H9 (cell line): ENCODE data around the gene PPP1R13L. TPM values are rescaled to one million over a fixed set of nuclear protein-coding genes. Genes with fewer than 3 reads are reported as not detected.

Source experiments
- DNase-seq: peaks from one replicate; pipeline ENCODE4 v3.0.0-alpha.2; 2017
- H2AFZ ChIP-seq: one replicate; pipeline ENCODE4 v1.6.1; 2013; ENCODE audit warnings: mild to moderate bottlenecking, low read length, control low read depth, moderate library complexity
- H2AK5ac ChIP-seq: 2 replicates; pipeline ENCODE4 v1.6.1; 2013; ENCODE audit warnings: low read length, control low read depth, mixed read lengths; ENCODE audit not compliant: insufficient read length
- H2BK120ac ChIP-seq: one replicate; pipeline ENCODE4 v1.6.1; 2013; ENCODE audit warnings: low read depth, mild to moderate bottlenecking, low read length, control low read depth, inconsistent platforms; ENCODE audit not compliant: poor library complexity, severe bottlenecking
- H2BK12ac ChIP-seq: 2 replicates; pipeline ENCODE4 v1.6.1; 2013; ENCODE audit warnings: low read length, control low read depth, mixed read lengths, low read depth; ENCODE audit not compliant: insufficient read length
- H2BK15ac ChIP-seq: 2 replicates; pipeline ENCODE4 v1.6.1; 2013; ENCODE audit warnings: low read depth, low read length, control low read depth
- H2BK20ac ChIP-seq: one replicate; pipeline ENCODE4 v1.6.1; 2013; ENCODE audit warnings: low read depth, mild to moderate bottlenecking, low read length, control low read depth, inconsistent platforms; ENCODE audit not compliant: poor library complexity, severe bottlenecking
- H2BK5ac ChIP-seq: 2 replicates; pipeline ENCODE4 v1.6.1; 2013; ENCODE audit warnings: low read length, control low read depth, mixed read lengths; ENCODE audit not compliant: insufficient read length
- H3K14ac ChIP-seq: 2 replicates; pipeline ENCODE4 v1.6.1; 2013; ENCODE audit warnings: low read length, control low read depth; ENCODE audit not compliant: insufficient read depth
- H3K18ac ChIP-seq: 2 replicates; pipeline ENCODE4 v1.6.1; 2013; ENCODE audit warnings: low read depth, mild to moderate bottlenecking, mixed read lengths, low read length, control low read depth; ENCODE audit not compliant: insufficient read length
- H3K23ac ChIP-seq: 2 replicates; pipeline ENCODE4 v1.6.1; 2013; ENCODE audit warnings: low read length, control low read depth, mixed read lengths, low read depth; ENCODE audit not compliant: insufficient read length
- H3K23me2 ChIP-seq: 2 replicates; pipeline ENCODE4 v1.6.1; 2013; ENCODE audit warnings: low read depth, mild to moderate bottlenecking, mixed read lengths, low read length, control low read depth; ENCODE audit not compliant: insufficient read length, poor library complexity, severe bottlenecking
- H3K27ac ChIP-seq: 2 replicates; pipeline ENCODE4 v1.5.1; 2013; ENCODE audit warnings: low read length, control low read depth, mixed read lengths, low read depth; ENCODE audit not compliant: insufficient read length
- H3K27me3 ChIP-seq: 2 replicates; pipeline ENCODE4 v1.6.1; 2013; ENCODE audit warnings: low read length, control low read depth, inconsistent platforms; ENCODE audit not compliant: insufficient read depth
- H3K4ac ChIP-seq: 2 replicates; pipeline ENCODE4 v1.6.1; 2013; ENCODE audit warnings: low read depth, mild to moderate bottlenecking, control low read depth, inconsistent platforms, low read length, moderate library complexity
- H3K4me1 ChIP-seq: 2 replicates; pipeline ENCODE4 v1.6.1; 2013; ENCODE audit warnings: low read length, control low read depth, inconsistent platforms; ENCODE audit not compliant: insufficient read depth
- H3K4me2 ChIP-seq: 2 replicates; pipeline ENCODE4 v1.6.1; 2013; ENCODE audit warnings: low read length, control low read depth, mixed read lengths; ENCODE audit not compliant: insufficient read length, insufficient read depth
- H3K56ac ChIP-seq: 2 replicates; pipeline ENCODE4 v1.6.1; 2013; ENCODE audit warnings: low read depth, mild to moderate bottlenecking, mixed read lengths, low read length, control low read depth; ENCODE audit not compliant: insufficient read length
- H3K79me1 ChIP-seq: 2 replicates; pipeline ENCODE4 v1.6.1; 2013; ENCODE audit warnings: low read depth, mild to moderate bottlenecking, moderate library complexity, low read length, control low read depth, inconsistent platforms; ENCODE audit not compliant: insufficient read depth, poor library complexity, severe bottlenecking
- H3K79me2 ChIP-seq: 2 replicates; pipeline ENCODE4 v1.6.1; 2013; ENCODE audit warnings: low read length, control low read depth, inconsistent platforms; ENCODE audit not compliant: insufficient read depth
- H3K9ac ChIP-seq: 2 replicates; pipeline ENCODE4 v1.6.1; 2013; ENCODE audit warnings: low read length, control low read depth, mixed read lengths; ENCODE audit not compliant: insufficient read length; ENCODE audit errors: extremely low read depth
- H3K9me3 ChIP-seq: one replicate; pipeline ENCODE4 v1.6.1; 2013; ENCODE audit warnings: low read depth, low read length, inconsistent platforms; ENCODE audit not compliant: control insufficient read depth
- H3T11ph ChIP-seq: one replicate; pipeline ENCODE4 v1.6.1; 2013; ENCODE audit warnings: mild to moderate bottlenecking, low read length, control low read depth, inconsistent platforms
- H4K20me1 ChIP-seq: one replicate; pipeline ENCODE4 v1.6.1; 2013; ENCODE audit not compliant: control insufficient read depth, insufficient read length, insufficient read depth
- H4K5ac ChIP-seq: 2 replicates; pipeline ENCODE4 v1.6.1; 2013; ENCODE audit warnings: low read depth, mild to moderate bottlenecking, mixed read lengths, low read length, control low read depth; ENCODE audit not compliant: insufficient read length
- H4K8ac ChIP-seq: replicated peaks from 2 replicates; pipeline ENCODE4 v1.6.1; 2013; ENCODE audit warnings: low read length, control low read depth, mixed read lengths, low read depth; ENCODE audit not compliant: insufficient read length
- H4K91ac ChIP-seq: 2 replicates; pipeline ENCODE4 v1.6.1; 2013; ENCODE audit warnings: low read depth, mild to moderate bottlenecking, moderate library complexity, mixed read lengths, low read length, control low read depth; ENCODE audit not compliant: insufficient read length
- H3K27ac Mint-ChIP-seq, 3 experiments: 2 replicates in 2 of 3; 3 replicates in 1 of 3; pipeline ENCODE4 v1.8.0; 2020 to 2021; ENCODE audit warnings: mixed read lengths in 3 of 3, mild to moderate bottlenecking in 1 of 3, moderate library complexity in 1 of 3
- H3K27me3 Mint-ChIP-seq: 2 replicates; pipeline ENCODE4 v1.8.0; 2021; ENCODE audit warnings: low read depth, mild to moderate bottlenecking, moderate library complexity, mixed read lengths
- H3K36me3 Mint-ChIP-seq, 3 experiments: 2 replicates in 2 of 3; 3 replicates in 1 of 3; pipeline ENCODE4 v1.8.0; 2020 to 2021; ENCODE audit warnings: low read depth in 3 of 3, mixed read lengths in 3 of 3; ENCODE audit not compliant: insufficient read depth in 1 of 3
- H3K4me1 Mint-ChIP-seq, 2 experiments: 2 replicates each; pipeline ENCODE4 v1.8.0; 2020; ENCODE audit warnings: mixed read lengths in 2 of 2
- H3K4me3 Mint-ChIP-seq, 2 experiments: 2 replicates in 1 of 2; 3 replicates in 1 of 2; pipeline ENCODE4 v1.8.0; 2020 to 2021; ENCODE audit warnings: mild to moderate bottlenecking in 2 of 2, mixed read lengths in 2 of 2, moderate library complexity in 1 of 2
- H3K9me3 Mint-ChIP-seq, 2 experiments: 2 replicates in 1 of 2; 3 replicates in 1 of 2; pipeline ENCODE4 v1.8.0; 2020; ENCODE audit warnings: mild to moderate bottlenecking in 2 of 2, mixed read lengths in 2 of 2, moderate library complexity in 1 of 2
- CTCF ChIP-seq: fragments of 200-600 bp; sonication (generic); conservative IDR thresholded peaks from 3 replicates; pipeline ENCODE4 v1.8.0; 2021; ENCODE audit warnings: antibody characterized with exemption, mild to moderate bottlenecking
- WGBS: extraction: QIAGEN DNeasy Blood & Tissue Kit; methylation state at CpG from one replicate; pipeline ENCODE4 v1.1.7; 2013; ENCODE audit warnings: missing lambda C conversion rate, low lambda C conversion rate, mixed read lengths; ENCODE audit not compliant: insufficient read length; ENCODE audit errors: extremely low coverage; 5-methylcytosine and 5-hydroxymethylcytosine counted together
- total RNA-seq: library from RNA; stranded (reverse); gene quantifications from 2 replicates; pipeline ENCODE4 v1.2.1, GENCODE V29; 2021

Gene PPP1R13L
- total RNA-seq, 1 experiment from 2014 or later: 42.6 TPM

- Histone ChIP-seq H3K4me1 (no peaks in the 10 kb centered on the region), H2BK20ac (no peak overlapping the region), H3K79me1 (no peaks in the 10 kb centered on the region), H3K4me2 (no peak overlapping the region), H3T11ph (no peak overlapping the region), H3K27ac (no peak overlapping the region), H3K23me2 (no peaks in the 10 kb centered on the region), H3K9ac (no peak overlapping the region), H3K9me3 (no peaks in the 10 kb centered on the region), H3K56ac (no peak overlapping the region), H2AK5ac (no peak overlapping the region), H3K18ac (no peak overlapping the region), H3K4ac (no peak overlapping the region), H2BK120ac (no peak overlapping the region), H2BK5ac (no peak overlapping the region), H3K23ac (no peak overlapping the region), H2AFZ (no peak overlapping the region), H4K20me1 (peaks cover 2% of the 10 kb centered on the region), H4K5ac (no peak overlapping the region), H3K27me3 (no peaks in the 10 kb centered on the region), H4K8ac (no peak overlapping the region), H3K14ac (no peak overlapping the region), H4K91ac (no peak overlapping the region), H3K79me2 (no peaks in the 10 kb centered on the region), H2BK12ac (no peak overlapping the region), H2BK15ac (no peak overlapping the region)
- no peak for DNase-seq
- WGBS: no CpG with 5 or more reads among the region's 17 CpGs
- Mint-ChIP-seq H3K4me3 (no peak overlapping the region), H3K4me1 (peaks cover 8 to 20% of the 10 kb centered on the region in 2 experiments; a peak in 3 of 4 replicates), H3K27me3 (peaks cover 2% of the 10 kb centered on the region; the same call in 1 of the 2 replicates), H3K27ac (no peak overlapping the region), H3K36me3 (peaks cover 23 to 56% (median 49%) of the 10 kb centered on the region in 3 experiments; a peak in 6 of 7 replicates), H3K9me3 (no peaks in the 10 kb centered on the region)
- TF ChIP-seq CTCF: no peak
Observed at GRCh38 chr19:45349430-45349941, 55.4 kb downstream of the PPP1R13L start.
